Iris pigment epithelial cell (primary cell): ENCODE data around the gene TNFRSF19.
A peak's percentile ranks its signal among the peaks of the same experiment; 100 is the strongest.
"Not testable (repeated sequence)": the region's sequence is repeated elsewhere in the genome, so short reads cannot be mapped to it uniquely, and the experiment has no call there.

Experiments used
- DNase-seq: peaks from one replicate; pipeline ENCODE4 v3.0.0-alpha.2; 2011; ENCODE audit warnings: low read depth

TNFRSF19 gene

GRCh38 chr13:23654111-23655110 is 84.2 kb downstream of the TNFRSF19 start:
- DNase-seq: peak; percentile 73

- DNase-seq: no peak
These were observed 85.1 kb downstream of the TNFRSF19 start for GRCh38 chr13:23655321-23655720.

GRCh38 chr13:23656637-23657371 is 86.6 kb downstream of the TNFRSF19 start:
- peak; percentile 78 for DNase-seq

- DNase-seq: no peak
These were observed 88.8 kb downstream of the TNFRSF19 start for GRCh38 chr13:23658929-23659541.

- no peak for DNase-seq
These were observed 90.0 kb downstream of the TNFRSF19 start for GRCh38 chr13:23660249-23660648.

GRCh38 chr13:23666582-23666981 is 96.4 kb downstream of the TNFRSF19 start:
- no peak for DNase-seq

- DNase-seq: no peak
These were observed 97.5 kb downstream of the TNFRSF19 start for GRCh38 chr13:23667750-23668149.

GRCh38 chr13:23668562-23668961 is 98.3 kb downstream of the TNFRSF19 start:
- no peak for DNase-seq

- no peak for DNase-seq
These were observed 100.6 kb downstream of the TNFRSF19 start for GRCh38 chr13:23670793-23671192.

GRCh38 chr13:23671377-23671776 is 101.2 kb downstream of the TNFRSF19 start:
- DNase-seq: no peak

GRCh38 chr13:23671897-23672296 is 101.7 kb downstream of the TNFRSF19 start:
- DNase-seq: peak; percentile 85

GRCh38 chr13:23672616-23673015 is 102.4 kb downstream of the TNFRSF19 start:
- DNase-seq: no peak

- peak; percentile 96 for DNase-seq
These were observed 103.1 kb downstream of the TNFRSF19 start for GRCh38 chr13:23673354-23673753.

- no peak for DNase-seq
These were observed 103.8 kb downstream of the TNFRSF19 start for GRCh38 chr13:23673867-23674605.

GRCh38 chr13:23674795-23675640 is 104.8 kb downstream of the TNFRSF19 start:
- peak; percentile 85 for DNase-seq

GRCh38 chr13:23677679-23678288 is 107.6 kb downstream of the TNFRSF19 start:
- DNase-seq: not testable (repeated sequence)

GRCh38 chr13:23678795-23679194 is 108.6 kb downstream of the TNFRSF19 start:
- DNase-seq: no peak

GRCh38 chr13:23679220-23679619 is 109.0 kb downstream of the TNFRSF19 start:
- peak; percentile 86 for DNase-seq

- peak; percentile 85 for DNase-seq
These were observed 110.8 kb downstream of the TNFRSF19 start for GRCh38 chr13:23680845-23681669.
